Omental fat pad (tissue), 4 donors: ENCODE data around the gene GRHL3. TPM values are rescaled to one million over a fixed set of nuclear protein-coding genes. Genes with fewer than 3 reads are reported as not detected.

Experiments used
- ATAC-seq: fragments of 150-250 bp; one replicate; pipeline ENCODE4 v1.9.1; 2016; ENCODE audit warnings: mild to moderate bottlenecking, moderate library complexity; ENCODE audit not compliant: low FRiP score
- DNase-seq: peaks from one replicate; pipeline ENCODE4 v3.0.0-alpha.2; 2019; ENCODE audit warnings: low spot score
- total RNA-seq, 4 donors: library from RNA; depleted of rRNA; stranded (reverse); fragments of >200 nt; gene quantifications; one replicate each; pipeline ENCODE4 v1.1.0, GENCODE V29; 2016
- TF ChIP-seq, protein P1 (sequence below), 3 donors: fragments of 450-650 bp; IDR thresholded peaks; one replicate each; pipeline ENCODE4 v1.5.1; 2016 to 2017; ENCODE audit warnings: antibody characterized with exemption in 3 of 3, mild to moderate bottlenecking in 3 of 3, moderate library complexity in 2 of 3

GRHL3 gene
- total RNA-seq, 4 donors from 2014 or later = 0.44 to 3.3 (median 0.66) TPM

DNA sequence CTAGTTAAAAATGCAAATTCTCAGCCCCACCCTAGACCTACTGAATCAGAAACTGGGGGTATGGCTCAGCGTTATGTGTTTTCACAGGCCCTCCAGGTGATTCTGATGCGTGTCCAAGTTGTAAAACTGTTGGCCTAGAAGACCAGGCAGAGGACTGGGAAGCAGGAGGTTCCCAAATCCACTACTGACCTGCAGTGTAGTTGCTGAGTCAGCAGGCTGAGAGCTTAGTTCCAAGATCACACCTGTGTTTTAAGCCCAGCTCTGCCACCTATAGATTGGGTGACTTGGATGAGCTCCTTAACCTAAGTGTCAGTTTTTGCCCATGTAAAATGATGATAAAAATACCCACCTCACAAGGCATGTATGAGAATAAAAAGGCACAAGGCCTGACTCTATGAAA lies 4.1 kb downstream of the GRHL3 start:
- TF ChIP-seq, protein P1, sequence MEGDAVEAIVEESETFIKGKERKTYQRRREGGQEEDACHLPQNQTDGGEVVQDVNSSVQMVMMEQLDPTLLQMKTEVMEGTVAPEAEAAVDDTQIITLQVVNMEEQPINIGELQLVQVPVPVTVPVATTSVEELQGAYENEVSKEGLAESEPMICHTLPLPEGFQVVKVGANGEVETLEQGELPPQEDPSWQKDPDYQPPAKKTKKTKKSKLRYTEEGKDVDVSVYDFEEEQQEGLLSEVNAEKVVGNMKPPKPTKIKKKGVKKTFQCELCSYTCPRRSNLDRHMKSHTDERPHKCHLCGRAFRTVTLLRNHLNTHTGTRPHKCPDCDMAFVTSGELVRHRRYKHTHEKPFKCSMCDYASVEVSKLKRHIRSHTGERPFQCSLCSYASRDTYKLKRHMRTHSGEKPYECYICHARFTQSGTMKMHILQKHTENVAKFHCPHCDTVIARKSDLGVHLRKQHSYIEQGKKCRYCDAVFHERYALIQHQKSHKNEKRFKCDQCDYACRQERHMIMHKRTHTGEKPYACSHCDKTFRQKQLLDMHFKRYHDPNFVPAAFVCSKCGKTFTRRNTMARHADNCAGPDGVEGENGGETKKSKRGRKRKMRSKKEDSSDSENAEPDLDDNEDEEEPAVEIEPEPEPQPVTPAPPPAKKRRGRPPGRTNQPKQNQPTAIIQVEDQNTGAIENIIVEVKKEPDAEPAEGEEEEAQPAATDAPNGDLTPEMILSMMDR (IDR thresholded peaks at IDR 0.05) = no peak
- ATAC-seq (no peak), DNase-seq (no peak)

DNA sequence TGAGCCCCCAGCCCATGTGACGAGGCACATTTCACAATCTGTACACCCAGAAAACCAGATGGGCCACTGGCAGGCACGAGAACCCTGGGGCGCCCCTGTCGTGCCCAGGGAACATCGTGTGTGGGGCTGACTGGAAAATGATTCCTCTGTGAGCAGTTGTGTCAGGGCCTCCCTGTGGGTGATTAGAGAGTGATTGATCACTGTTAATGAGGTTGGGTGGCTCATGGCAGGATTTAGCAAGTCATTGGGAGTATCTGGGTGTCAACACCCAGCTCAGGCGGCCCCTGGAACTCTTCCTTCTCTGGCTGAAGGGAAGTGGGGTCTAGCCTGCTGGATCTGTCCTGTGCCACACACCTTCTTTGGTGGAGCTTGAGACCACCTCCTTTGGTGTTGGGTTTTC lies 5.7 kb downstream of the GRHL3 start:
- no peak for ATAC-seq
- TF ChIP-seq, protein P1 (IDR thresholded peaks at IDR 0.05) = no peak
- no peak for DNase-seq

DNA sequence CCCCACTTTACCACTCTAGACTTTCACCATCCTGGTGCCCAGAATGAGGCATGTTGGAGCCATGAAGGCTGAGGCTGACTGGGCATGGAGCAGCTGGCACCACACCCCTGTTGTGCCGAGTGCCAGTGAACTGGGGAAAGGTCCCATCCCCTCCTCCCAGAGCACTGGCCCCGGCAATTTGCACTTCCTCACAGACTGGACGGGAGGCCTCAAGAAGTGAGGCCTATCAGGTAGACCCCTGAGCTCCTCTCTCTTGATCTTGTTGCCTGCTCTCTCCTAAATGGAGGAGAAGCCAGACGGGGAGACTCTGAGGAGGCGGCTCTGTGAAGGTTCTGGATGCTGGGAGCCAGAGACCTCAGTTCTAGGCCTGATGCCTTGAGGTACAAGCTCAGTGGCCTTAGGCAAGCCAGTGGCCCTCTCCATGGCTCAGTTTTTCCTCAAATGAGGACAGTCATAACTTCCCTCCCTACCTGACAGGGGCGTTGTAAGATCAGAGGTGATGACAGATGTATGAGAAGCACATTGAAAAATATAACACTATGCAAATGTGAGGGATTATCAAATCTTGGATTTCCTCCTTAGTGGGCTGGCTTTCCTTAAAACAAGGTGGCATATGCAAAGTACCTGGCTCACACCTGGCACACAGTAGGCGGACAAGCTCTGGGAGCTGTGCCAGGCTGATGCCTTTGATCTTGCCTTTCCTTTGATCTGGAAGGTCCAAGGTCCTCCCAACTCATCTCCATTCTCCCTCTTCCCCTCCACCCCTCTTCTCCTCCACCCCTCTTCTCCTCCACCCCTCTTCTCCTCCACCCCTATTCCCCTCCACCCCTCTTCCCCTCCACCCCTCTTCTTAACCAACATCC lies 6.7 kb downstream of the GRHL3 start:
- no peak for DNase-seq
- TF ChIP-seq, protein P1 (IDR thresholded peaks at IDR 0.05) = no peak
- no peak for ATAC-seq

DNA sequence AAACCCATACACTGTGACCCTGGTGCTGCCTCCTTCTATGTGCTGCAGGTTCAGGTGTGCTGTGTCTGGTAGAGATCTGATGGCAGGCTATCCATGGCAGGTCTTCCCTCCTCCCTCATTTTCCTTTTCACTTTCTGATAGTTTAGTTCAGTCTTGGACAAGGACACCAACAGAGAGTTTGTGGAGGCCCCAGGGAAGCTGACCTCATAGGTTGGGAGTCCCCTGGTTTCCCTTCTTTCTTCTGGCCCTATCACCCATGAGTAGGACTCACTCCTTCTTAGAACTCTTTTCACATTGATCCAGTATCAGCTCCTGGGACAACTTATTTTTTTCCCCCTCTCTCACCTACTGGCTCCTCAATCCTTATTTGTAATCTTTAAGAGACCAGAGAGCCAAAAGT lies 8.3 kb downstream of the GRHL3 start:
- TF ChIP-seq, protein P1 (IDR thresholded peaks at IDR 0.05) = no peak
- ATAC-seq (no peak), DNase-seq (no peak)

DNA sequence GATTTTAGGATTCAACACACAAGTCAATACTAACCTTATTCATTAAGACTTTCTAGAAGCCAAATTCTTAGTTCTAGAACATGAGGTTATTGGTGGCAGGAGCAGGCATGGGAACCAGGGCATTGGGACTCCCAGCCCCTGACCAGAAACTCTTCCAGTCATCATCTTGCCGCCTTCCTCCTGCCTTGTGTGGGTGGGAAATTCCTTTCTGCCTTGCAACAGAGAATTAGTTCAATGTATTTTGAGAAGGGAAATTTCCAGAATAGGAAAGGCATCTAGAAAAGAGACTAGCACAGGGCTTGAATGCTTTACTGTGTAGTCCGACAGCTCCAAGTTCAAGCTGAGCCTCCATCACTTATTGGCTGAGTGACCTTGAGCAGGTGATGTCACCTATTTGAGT lies 8.7 kb downstream of the GRHL3 start:
- TF ChIP-seq, protein P1 (IDR thresholded peaks at IDR 0.05) = no peak
- no peak for ATAC-seq
- no peak for DNase-seq

DNA sequence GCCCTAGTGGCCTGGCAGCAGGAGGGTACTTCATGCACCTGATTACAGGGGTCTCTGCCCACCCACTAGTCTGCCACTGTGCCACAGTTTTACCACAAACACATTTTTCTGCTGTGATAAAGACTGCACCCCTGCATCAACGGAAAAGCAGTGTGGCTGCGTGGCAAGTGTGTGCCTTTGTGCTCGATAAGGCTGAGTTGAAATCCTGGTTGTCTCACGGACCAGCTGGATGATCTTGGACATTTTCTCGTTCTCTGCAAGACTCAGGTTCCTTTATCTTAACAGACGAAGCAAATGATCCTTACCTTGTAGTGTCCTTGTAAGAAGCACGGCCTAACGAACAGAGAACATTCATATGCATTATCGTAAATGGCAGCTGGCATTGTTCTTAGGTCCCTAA lies 10.2 kb downstream of the GRHL3 start:
- no peak for ATAC-seq
- TF ChIP-seq, protein P1 (IDR thresholded peaks at IDR 0.05) = no peak

More for the DNA sequence above, 10.2 kb downstream of the GRHL3 start:
- no peak for DNase-seq
